ENCODE measurements around the gene ZFP90. TPM values are rescaled to one million over a fixed set of nuclear protein-coding genes. Genes with fewer than 3 reads are reported as not detected.

Gene ZFP90
- polyA plus RNA-seq, 2 of the 4 experiments (the other 2 are of a cell fraction) = 13.8 to 21.6 TPM

DNA sequence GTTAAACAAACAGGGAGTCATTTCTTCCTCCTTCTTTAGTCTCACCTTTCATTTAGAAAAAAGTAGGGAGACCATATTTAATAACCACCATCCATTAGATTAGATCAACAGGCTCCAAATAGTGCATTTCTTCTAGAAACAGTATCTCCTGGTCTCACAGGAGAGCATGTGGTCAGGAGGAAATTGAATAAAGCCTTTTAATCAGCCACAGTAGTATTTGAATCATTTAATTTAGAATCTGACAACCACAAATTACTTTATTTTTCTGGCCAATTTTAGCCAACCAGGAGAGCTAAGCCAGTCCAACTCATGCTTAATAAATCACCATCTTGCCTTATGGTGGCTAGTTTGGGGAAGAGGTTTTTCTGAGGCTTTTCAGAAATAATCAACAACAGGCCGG lies 26.3 kb upstream of the ZFP90 start:
- 90% methylated on average over 1 of the region's 1 CpG for WGBS (ENCODE audit: missing lambda C conversion rate)
- Histone ChIP-seq H3K27ac (no peak overlapping the region), H3K4me2 (no peak overlapping the region), H3K4me3 (no peak overlapping the region), H3K9me3 (no peaks in the 10 kb centered on the region), H3K4me1 (no peaks in the 10 kb centered on the region)
- DNase-seq (ENCODE audit: low read depth in 1 of 2, low spot score in 1 of 2) = no peak
- CTCF ChIA-PET = interaction anchor here (0.7 to 1.2 kb wide), 3 partner anchors 14 to 116 kb away, joined by 3 read pairs; no protein-coding TSS in a partner anchor
- ATAC-seq = no peak
- POLR2A ChIA-PET = no interaction called here
- no peak for FAIRE-seq
- no peak for TF ChIP-seq HOXB5 (CRISPR knock-in tag; IDR thresholded peaks at IDR 0.05)
- TF ChIP-seq, protein P1, sequence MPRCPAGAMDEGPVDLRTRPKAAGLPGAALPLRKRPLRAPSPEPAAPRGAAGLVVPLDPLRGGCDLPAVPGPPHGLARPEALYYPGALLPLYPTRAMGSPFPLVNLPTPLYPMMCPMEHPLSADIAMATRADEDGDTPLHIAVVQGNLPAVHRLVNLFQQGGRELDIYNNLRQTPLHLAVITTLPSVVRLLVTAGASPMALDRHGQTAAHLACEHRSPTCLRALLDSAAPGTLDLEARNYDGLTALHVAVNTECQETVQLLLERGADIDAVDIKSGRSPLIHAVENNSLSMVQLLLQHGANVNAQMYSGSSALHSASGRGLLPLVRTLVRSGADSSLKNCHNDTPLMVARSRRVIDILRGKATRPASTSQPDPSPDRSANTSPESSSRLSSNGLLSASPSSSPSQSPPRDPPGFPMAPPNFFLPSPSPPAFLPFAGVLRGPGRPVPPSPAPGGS (IDR thresholded peaks at IDR 0.05) = no peak
- TF ChIP-seq FOXS1 (CRISPR knock-in tag; IDR thresholded peaks at IDR 0.05) = no peak
- TF ChIP-seq, protein P2, sequence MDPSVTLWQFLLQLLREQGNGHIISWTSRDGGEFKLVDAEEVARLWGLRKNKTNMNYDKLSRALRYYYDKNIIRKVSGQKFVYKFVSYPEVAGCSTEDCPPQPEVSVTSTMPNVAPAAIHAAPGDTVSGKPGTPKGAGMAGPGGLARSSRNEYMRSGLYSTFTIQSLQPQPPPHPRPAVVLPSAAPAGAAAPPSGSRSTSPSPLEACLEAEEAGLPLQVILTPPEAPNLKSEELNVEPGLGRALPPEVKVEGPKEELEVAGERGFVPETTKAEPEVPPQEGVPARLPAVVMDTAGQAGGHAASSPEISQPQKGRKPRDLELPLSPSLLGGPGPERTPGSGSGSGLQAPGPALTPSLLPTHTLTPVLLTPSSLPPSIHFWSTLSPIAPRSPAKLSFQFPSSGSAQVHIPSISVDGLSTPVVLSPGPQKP (IDR thresholded peaks at IDR 0.05; ENCODE audit: low read depth, low read length) = no peak
- TF ChIP-seq TP53 (CRISPR knock-in tag; IDR thresholded peaks at IDR 0.05) = no peak
- TF ChIP-seq HEYL (CRISPR knock-in tag; IDR thresholded peaks at IDR 0.05) = no peak
- no peak for TF ChIP-seq CTCF (IDR thresholded peaks at IDR 0.05)

GRCh38 chr16:68514511-68514910 lies 24.6 kb upstream of the ZFP90 start:
- ChIA-PET POLR2A (no interaction called here), CTCF (interaction anchor here (0.6 to 1.0 kb wide), 2 partner anchors 28 to 148 kb away, joined by 3 read pairs; no protein-coding TSS in a partner anchor)
- no peak overlapping the region for H3K4me3 ChIP-seq
- FAIRE-seq (no peak), DNase-seq (ENCODE audit: low read depth in 1 of 2, low spot score in 1 of 2) (no peak), ATAC-seq (no peak)
- no peaks in the 10 kb centered on the region for H3K9me3 ChIP-seq
- 8% methylated on average over 3 of the region's 3 CpGs for WGBS (ENCODE audit: missing lambda C conversion rate)
- no peak overlapping the region for H3K27ac ChIP-seq
- no peaks in the 10 kb centered on the region for H3K4me1 ChIP-seq
- TF ChIP-seq ESRRA (IDR thresholded peaks at IDR 0.05; ENCODE audit: borderline replicate concordance, low read length) (no peak), RAD21 (conservative IDR thresholded peaks at IDR 0.05 in 1 of 2, IDR thresholded peaks at IDR 0.05 in 1 of 2) (no peak), ATOH8 (CRISPR knock-in tag; IDR thresholded peaks at IDR 0.05; ENCODE audit: low read depth) (no peak), EHMT2 (IDR thresholded peaks at IDR 0.05; ENCODE audit: low read depth) (no peak), NFE2L2 (conservative IDR thresholded peaks at IDR 0.05; ENCODE audit: low read length) (no peak), SMC3 (IDR thresholded peaks at IDR 0.05) (no peak), RFX5 (IDR thresholded peaks at IDR 0.05) (no peak), POLR2AphosphoS2 (conservative IDR thresholded peaks at IDR 0.05; ENCODE audit: low read length) (no peak), FOSL2 (IDR thresholded peaks at IDR 0.05) (no peak), FOSL2 (CRISPR knock-in tag; IDR thresholded peaks at IDR 0.05) (no peak)
- no peak overlapping the region for H3K4me2 ChIP-seq

- ATAC-seq (no peak), DNase-seq (ENCODE audit: low read depth in 1 of 2, low spot score in 1 of 2) (no peak), FAIRE-seq (no peak)
- TF ChIP-seq CHD2 (IDR thresholded peaks at IDR 0.05; ENCODE audit: low read length, partially characterized antibody) = no peak
- no peak for TF ChIP-seq RFX5 (IDR thresholded peaks at IDR 0.05)
- TF ChIP-seq, protein P3, sequence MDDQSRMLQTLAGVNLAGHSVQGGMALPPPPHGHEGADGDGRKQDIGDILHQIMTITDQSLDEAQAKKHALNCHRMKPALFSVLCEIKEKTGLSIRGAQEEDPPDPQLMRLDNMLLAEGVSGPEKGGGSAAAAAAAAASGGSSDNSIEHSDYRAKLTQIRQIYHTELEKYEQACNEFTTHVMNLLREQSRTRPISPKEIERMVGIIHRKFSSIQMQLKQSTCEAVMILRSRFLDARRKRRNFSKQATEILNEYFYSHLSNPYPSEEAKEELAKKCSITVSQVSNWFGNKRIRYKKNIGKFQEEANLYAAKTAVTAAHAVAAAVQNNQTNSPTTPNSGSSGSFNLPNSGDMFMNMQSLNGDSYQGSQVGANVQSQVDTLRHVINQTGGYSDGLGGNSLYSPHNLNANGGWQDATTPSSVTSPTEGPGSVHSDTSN (IDR thresholded peaks at IDR 0.05) = no peak
- TF ChIP-seq HES2 (IDR thresholded peaks at IDR 0.05) = no peak
- no peak for TF ChIP-seq BHLHE40 (IDR thresholded peaks at IDR 0.05; ENCODE audit: low read depth, low read length)
- TF ChIP-seq, protein P1 (IDR thresholded peaks at IDR 0.05) = no peak
- TF ChIP-seq ZFP36 (IDR thresholded peaks at IDR 0.05; ENCODE audit: borderline replicate concordance, partially characterized antibody) = no peak
- WGBS (ENCODE audit: missing lambda C conversion rate) = 67% methylated on average over 7 of the region's 7 CpGs
- H3K9me3 ChIP-seq = no peaks in the 10 kb centered on the region
- H3K27ac ChIP-seq = no peak overlapping the region
- H3K4me2 ChIP-seq = no peak overlapping the region
- no peak overlapping the region for H3K4me3 ChIP-seq
- H3K4me1 ChIP-seq = no peaks in the 10 kb centered on the region
- CTCF ChIA-PET = interaction anchor here (4.3 kb wide), 1 partner anchor 11 kb away, joined by 30 read pairs; no protein-coding TSS in a partner anchor
- POLR2A ChIA-PET = no interaction called here
Observed at GRCh38 chr16:68517606-68518166, 21.4 kb upstream of the ZFP90 start.
